ENCODE data around the gene SLC46A2.

DNA sequence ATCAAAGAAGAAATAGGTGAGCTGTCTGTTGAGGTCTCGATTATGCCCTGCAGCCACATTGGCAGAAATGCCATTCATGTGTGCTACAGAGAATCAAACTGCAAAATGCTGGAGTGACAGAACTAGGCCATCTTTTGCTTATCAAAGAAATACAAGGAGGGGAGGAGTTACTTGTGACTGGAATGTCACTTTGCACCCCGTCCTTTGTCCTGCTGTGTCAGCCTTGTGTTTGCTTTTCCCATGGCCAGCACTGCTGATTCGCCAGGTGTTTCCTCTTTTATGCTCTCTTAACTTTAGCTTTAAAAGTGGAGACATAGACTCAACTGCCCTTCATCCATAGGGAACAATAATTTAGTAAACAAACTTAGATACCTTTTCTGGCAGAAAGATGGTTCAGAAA, 54.3 kb downstream of the SLC46A2 start:
- TF ChIP-seq POLR2AphosphoS5 (IDR thresholded peaks at IDR 0.05; ENCODE audit: low read depth, low read length) = no peak
- no peak for TF ChIP-seq EP300 (IDR thresholded peaks at IDR 0.05; ENCODE audit: low read depth in 2 of 2, low read length in 2 of 2)
- TF ChIP-seq EP300 (CRISPR knock-in tag; IDR thresholded peaks at IDR 0.05; ENCODE audit: borderline replicate concordance) = no peak
- TF ChIP-seq, protein P1, sequence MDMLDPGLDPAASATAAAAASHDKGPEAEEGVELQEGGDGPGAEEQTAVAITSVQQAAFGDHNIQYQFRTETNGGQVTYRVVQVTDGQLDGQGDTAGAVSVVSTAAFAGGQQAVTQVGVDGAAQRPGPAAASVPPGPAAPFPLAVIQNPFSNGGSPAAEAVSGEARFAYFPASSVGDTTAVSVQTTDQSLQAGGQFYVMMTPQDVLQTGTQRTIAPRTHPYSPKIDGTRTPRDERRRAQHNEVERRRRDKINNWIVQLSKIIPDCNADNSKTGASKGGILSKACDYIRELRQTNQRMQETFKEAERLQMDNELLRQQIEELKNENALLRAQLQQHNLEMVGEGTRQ (IDR thresholded peaks at IDR 0.05; ENCODE audit: low read depth, low read length) = no peak
- TF ChIP-seq, protein P1 (CRISPR knock-in tag; IDR thresholded peaks at IDR 0.05; ENCODE audit: borderline replicate concordance) = no peak
- TF ChIP-seq, protein P2, sequence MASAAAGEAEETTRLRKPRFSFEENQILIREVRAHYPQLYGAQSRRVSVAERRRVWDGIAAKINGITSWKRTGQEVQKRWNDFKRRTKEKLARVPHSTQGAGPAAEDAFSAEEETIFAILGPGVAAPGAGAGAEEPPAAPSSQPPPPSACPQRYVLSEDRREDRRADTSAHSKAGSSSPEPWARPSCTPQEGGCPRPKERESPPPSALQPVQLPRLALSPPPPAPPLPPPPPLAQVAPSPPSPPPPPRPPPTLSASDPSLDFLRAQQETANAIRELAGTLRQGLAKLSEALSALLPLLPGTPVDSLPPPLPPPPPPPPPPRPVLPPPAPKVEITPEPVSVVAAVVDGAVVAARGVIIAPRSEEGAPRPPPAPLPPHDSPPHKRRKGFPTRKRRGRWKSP (CRISPR knock-in tag; IDR thresholded peaks at IDR 0.05) = no peak
- TF ChIP-seq, protein P3, sequence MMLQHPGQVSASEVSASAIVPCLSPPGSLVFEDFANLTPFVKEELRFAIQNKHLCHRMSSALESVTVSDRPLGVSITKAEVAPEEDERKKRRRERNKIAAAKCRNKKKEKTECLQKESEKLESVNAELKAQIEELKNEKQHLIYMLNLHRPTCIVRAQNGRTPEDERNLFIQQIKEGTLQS (CRISPR knock-in tag; IDR thresholded peaks at IDR 0.05) = no peak
- no peak for TF ChIP-seq ZNF616 (CRISPR knock-in tag; IDR thresholded peaks at IDR 0.05; ENCODE audit: low read depth)
- TF ChIP-seq, protein P4, sequence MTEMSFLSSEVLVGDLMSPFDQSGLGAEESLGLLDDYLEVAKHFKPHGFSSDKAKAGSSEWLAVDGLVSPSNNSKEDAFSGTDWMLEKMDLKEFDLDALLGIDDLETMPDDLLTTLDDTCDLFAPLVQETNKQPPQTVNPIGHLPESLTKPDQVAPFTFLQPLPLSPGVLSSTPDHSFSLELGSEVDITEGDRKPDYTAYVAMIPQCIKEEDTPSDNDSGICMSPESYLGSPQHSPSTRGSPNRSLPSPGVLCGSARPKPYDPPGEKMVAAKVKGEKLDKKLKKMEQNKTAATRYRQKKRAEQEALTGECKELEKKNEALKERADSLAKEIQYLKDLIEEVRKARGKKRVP (CRISPR knock-in tag; IDR thresholded peaks at IDR 0.05) = no peak
- no peak for TF ChIP-seq MXD4 (CRISPR knock-in tag; IDR thresholded peaks at IDR 0.05)
- no peak for TF ChIP-seq RXRA (CRISPR knock-in tag; IDR thresholded peaks at IDR 0.05)
- TF ChIP-seq AGO1 (IDR thresholded peaks at IDR 0.05; ENCODE audit: low read depth, low read length, poor library complexity, severe bottlenecking) = no peak
